ENCODE results near the gene MARF1. TPM values are rescaled to one million over a fixed set of nuclear protein-coding genes. Genes with fewer than 3 reads are reported as not detected.

Gene MARF1
- total and polyA plus RNA-seq, 9 of the 15 experiments (the other 6 are each of a cell fraction or from before 2014, with no cell fraction given) = 4.7 to 33.2 (median 11.7) TPM

- TF ChIP-seq PML (IDR thresholded peaks at IDR 0.05; ENCODE audit: low read length) (0 out of 2 replicates have a peak, but pooled peaks have one; percentile 21), CREM (IDR thresholded peaks at IDR 0.05; ENCODE audit: low read depth) (0 out of 2 replicates have a peak, but pooled peaks have one; percentile 10), CXXC5 (CRISPR knock-in tag; IDR thresholded peaks at IDR 0.05) (no peak), MECOM (CRISPR knock-in tag; IDR thresholded peaks at IDR 0.05) (no peak), HNRNPK (IDR thresholded peaks at IDR 0.05; ENCODE audit: low read depth, low read length, poor library complexity, severe bottlenecking) (no peak), CHD4 (IDR thresholded peaks at IDR 0.05; ENCODE audit: insufficient read depth, insufficient replicate concordance, low read depth, low read length, poor library complexity, severe bottlenecking) (no peak), POLR2A (conservative IDR thresholded peaks at IDR 0.05) (peak; percentile 77), KLF6 (CRISPR knock-in tag; IDR thresholded peaks at IDR 0.05; ENCODE audit: borderline replicate concordance) (no peak), PHTF2 (CRISPR knock-in tag; IDR thresholded peaks at IDR 0.05) (no peak), SMARCA4 (IDR thresholded peaks at IDR 0.05) (peak; percentile 57; the same call in 1 of the 2 replicates)
- TF ChIP-seq, protein P1, sequence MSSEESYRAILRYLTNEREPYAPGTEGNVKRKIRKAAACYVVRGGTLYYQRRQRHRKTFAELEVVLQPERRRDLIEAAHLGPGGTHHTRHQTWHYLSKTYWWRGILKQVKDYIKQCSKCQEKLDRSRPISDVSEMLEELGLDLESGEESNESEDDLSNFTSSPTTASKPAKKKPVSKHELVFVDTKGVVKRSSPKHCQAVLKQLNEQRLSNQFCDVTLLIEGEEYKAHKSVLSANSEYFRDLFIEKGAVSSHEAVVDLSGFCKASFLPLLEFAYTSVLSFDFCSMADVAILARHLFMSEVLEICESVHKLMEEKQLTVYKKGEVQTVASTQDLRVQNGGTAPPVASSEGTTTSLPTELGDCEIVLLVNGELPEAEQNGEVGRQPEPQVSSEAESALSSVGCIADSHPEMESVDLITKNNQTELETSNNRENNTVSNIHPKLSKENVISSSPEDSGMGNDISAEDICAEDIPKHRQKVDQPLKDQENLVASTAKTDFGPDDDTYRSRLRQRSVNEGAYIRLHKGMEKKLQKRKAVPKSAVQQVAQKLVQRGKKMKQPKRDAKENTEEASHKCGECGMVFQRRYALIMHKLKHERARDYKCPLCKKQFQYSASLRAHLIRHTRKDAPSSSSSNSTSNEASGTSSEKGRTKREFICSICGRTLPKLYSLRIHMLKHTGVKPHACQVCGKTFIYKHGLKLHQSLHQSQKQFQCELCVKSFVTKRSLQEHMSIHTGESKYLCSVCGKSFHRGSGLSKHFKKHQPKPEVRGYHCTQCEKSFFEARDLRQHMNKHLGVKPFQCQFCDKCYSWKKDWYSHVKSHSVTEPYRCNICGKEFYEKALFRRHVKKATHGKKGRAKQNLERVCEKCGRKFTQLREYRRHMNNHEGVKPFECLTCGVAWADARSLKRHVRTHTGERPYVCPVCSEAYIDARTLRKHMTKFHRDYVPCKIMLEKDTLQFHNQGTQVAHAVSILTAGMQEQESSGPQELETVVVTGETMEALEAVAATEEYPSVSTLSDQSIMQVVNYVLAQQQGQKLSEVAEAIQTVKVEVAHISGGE (CRISPR knock-in tag; IDR thresholded peaks at IDR 0.05) = no peak
- TF ChIP-seq, protein P2, sequence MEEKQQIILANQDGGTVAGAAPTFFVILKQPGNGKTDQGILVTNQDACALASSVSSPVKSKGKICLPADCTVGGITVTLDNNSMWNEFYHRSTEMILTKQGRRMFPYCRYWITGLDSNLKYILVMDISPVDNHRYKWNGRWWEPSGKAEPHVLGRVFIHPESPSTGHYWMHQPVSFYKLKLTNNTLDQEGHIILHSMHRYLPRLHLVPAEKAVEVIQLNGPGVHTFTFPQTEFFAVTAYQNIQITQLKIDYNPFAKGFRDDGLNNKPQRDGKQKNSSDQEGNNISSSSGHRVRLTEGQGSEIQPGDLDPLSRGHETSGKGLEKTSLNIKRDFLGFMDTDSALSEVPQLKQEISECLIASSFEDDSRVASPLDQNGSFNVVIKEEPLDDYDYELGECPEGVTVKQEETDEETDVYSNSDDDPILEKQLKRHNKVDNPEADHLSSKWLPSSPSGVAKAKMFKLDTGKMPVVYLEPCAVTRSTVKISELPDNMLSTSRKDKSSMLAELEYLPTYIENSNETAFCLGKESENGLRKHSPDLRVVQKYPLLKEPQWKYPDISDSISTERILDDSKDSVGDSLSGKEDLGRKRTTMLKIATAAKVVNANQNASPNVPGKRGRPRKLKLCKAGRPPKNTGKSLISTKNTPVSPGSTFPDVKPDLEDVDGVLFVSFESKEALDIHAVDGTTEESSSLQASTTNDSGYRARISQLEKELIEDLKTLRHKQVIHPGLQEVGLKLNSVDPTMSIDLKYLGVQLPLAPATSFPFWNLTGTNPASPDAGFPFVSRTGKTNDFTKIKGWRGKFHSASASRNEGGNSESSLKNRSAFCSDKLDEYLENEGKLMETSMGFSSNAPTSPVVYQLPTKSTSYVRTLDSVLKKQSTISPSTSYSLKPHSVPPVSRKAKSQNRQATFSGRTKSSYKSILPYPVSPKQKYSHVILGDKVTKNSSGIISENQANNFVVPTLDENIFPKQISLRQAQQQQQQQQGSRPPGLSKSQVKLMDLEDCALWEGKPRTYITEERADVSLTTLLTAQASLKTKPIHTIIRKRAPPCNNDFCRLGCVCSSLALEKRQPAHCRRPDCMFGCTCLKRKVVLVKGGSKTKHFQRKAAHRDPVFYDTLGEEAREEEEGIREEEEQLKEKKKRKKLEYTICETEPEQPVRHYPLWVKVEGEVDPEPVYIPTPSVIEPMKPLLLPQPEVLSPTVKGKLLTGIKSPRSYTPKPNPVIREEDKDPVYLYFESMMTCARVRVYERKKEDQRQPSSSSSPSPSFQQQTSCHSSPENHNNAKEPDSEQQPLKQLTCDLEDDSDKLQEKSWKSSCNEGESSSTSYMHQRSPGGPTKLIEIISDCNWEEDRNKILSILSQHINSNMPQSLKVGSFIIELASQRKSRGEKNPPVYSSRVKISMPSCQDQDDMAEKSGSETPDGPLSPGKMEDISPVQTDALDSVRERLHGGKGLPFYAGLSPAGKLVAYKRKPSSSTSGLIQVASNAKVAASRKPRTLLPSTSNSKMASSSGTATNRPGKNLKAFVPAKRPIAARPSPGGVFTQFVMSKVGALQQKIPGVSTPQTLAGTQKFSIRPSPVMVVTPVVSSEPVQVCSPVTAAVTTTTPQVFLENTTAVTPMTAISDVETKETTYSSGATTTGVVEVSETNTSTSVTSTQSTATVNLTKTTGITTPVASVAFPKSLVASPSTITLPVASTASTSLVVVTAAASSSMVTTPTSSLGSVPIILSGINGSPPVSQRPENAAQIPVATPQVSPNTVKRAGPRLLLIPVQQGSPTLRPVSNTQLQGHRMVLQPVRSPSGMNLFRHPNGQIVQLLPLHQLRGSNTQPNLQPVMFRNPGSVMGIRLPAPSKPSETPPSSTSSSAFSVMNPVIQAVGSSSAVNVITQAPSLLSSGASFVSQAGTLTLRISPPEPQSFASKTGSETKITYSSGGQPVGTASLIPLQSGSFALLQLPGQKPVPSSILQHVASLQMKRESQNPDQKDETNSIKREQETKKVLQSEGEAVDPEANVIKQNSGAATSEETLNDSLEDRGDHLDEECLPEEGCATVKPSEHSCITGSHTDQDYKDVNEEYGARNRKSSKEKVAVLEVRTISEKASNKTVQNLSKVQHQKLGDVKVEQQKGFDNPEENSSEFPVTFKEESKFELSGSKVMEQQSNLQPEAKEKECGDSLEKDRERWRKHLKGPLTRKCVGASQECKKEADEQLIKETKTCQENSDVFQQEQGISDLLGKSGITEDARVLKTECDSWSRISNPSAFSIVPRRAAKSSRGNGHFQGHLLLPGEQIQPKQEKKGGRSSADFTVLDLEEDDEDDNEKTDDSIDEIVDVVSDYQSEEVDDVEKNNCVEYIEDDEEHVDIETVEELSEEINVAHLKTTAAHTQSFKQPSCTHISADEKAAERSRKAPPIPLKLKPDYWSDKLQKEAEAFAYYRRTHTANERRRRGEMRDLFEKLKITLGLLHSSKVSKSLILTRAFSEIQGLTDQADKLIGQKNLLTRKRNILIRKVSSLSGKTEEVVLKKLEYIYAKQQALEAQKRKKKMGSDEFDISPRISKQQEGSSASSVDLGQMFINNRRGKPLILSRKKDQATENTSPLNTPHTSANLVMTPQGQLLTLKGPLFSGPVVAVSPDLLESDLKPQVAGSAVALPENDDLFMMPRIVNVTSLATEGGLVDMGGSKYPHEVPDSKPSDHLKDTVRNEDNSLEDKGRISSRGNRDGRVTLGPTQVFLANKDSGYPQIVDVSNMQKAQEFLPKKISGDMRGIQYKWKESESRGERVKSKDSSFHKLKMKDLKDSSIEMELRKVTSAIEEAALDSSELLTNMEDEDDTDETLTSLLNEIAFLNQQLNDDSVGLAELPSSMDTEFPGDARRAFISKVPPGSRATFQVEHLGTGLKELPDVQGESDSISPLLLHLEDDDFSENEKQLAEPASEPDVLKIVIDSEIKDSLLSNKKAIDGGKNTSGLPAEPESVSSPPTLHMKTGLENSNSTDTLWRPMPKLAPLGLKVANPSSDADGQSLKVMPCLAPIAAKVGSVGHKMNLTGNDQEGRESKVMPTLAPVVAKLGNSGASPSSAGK (IDR thresholded peaks at IDR 0.05) = peak; percentile 6; the same call in 1 of the 2 replicates
These were observed 67.5 kb downstream of the MARF1 start (continued) for GRCh38 chr16:15575293-15576049.
